HEK293 (cell line): ENCODE results near the gene CXXC5.

Experiments
- BCL11A ChIP-seq: fragments of 450-650 bp; formaldehyde crosslinking; IDR thresholded peaks from 2 replicates; pipeline ENCODE4 v1.5.1; 2016; ENCODE audit warnings: low read depth, missing biosample characterization, missing genetic modification characterization
- BCL11B ChIP-seq: fragments of 450-650 bp; formaldehyde crosslinking; IDR thresholded peaks from 2 replicates; pipeline ENCODE4 v1.5.1; 2016; ENCODE audit warnings: low read depth, missing biosample characterization, missing genetic modification characterization
- GFI1B ChIP-seq: fragments of 450-650 bp; formaldehyde crosslinking; IDR thresholded peaks from 2 replicates; pipeline ENCODE4 v1.5.1; 2016; ENCODE audit warnings: missing biosample characterization, missing genetic modification characterization
- GLIS2 ChIP-seq: fragments of 450-650 bp; formaldehyde crosslinking; IDR thresholded peaks from 2 replicates; pipeline ENCODE4 v1.5.1; 2016; ENCODE audit warnings: missing biosample characterization, missing genetic modification characterization
- KLF16 ChIP-seq: fragments of 450-650 bp; formaldehyde crosslinking; IDR thresholded peaks from 2 replicates; pipeline ENCODE4 v1.5.1; 2017; ENCODE audit warnings: missing biosample characterization, missing genetic modification characterization
- KLF17 ChIP-seq: fragments of 450-650 bp; formaldehyde crosslinking; IDR thresholded peaks from 2 replicates; pipeline ENCODE4 v1.5.1; 2016; ENCODE audit warnings: missing biosample characterization, missing genetic modification characterization
- SALL2 ChIP-seq: fragments of 450-650 bp; formaldehyde crosslinking; IDR thresholded peaks from 2 replicates; pipeline ENCODE4 v1.5.0; 2017; ENCODE audit warnings: missing biosample characterization, mild to moderate bottlenecking, missing genetic modification characterization, borderline replicate concordance
- TCF7L2 ChIP-seq: IDR thresholded peaks from 2 replicates; pipeline ENCODE4 v1.6.1; 2011; ENCODE audit warnings: low read depth, mild to moderate bottlenecking, inconsistent platforms, low read length, moderate library complexity, borderline replicate concordance
- ZBTB44 ChIP-seq: fragments of 450-650 bp; IDR thresholded peaks from 2 replicates; pipeline ENCODE4 v1.5.1; 2018; ENCODE audit warnings: missing biosample characterization, mild to moderate bottlenecking, missing genetic modification characterization
- ZBTB48 ChIP-seq: fragments of 450-650 bp; formaldehyde crosslinking; IDR thresholded peaks from 2 replicates; pipeline ENCODE4 v1.5.1; 2016; ENCODE audit warnings: missing biosample characterization, missing genetic modification characterization
- ZBTB8A ChIP-seq: fragments of 450-650 bp; formaldehyde crosslinking; IDR thresholded peaks from 2 replicates; pipeline ENCODE4 v1.5.1; 2016; ENCODE audit warnings: missing biosample characterization, missing genetic modification characterization
- ZFP37 ChIP-seq: fragments of 450-650 bp; formaldehyde crosslinking; IDR thresholded peaks from 2 replicates; pipeline ENCODE4 v1.5.1; 2016; ENCODE audit warnings: missing biosample characterization, missing genetic modification characterization
- ZIC2 ChIP-seq: fragments of 450-650 bp; formaldehyde crosslinking; IDR thresholded peaks from 2 replicates; pipeline ENCODE4 v1.5.1; 2016; ENCODE audit warnings: missing biosample characterization, missing genetic modification characterization
- ZNF16 ChIP-seq: fragments of 450-650 bp; formaldehyde crosslinking; IDR thresholded peaks from 2 replicates; pipeline ENCODE4 v1.5.1; 2016; ENCODE audit warnings: low read depth, missing biosample characterization, missing genetic modification characterization
- ZNF223 ChIP-seq: fragments of 450-650 bp; formaldehyde crosslinking; IDR thresholded peaks from 2 replicates; pipeline ENCODE4 v1.5.1; 2016; ENCODE audit warnings: missing biosample characterization, missing genetic modification characterization
- ZNF311 ChIP-seq: fragments of 450-650 bp; formaldehyde crosslinking; IDR thresholded peaks from 2 replicates; pipeline ENCODE4 v1.5.1; 2017; ENCODE audit warnings: missing biosample characterization, missing genetic modification characterization, borderline replicate concordance
- ZNF354C ChIP-seq: fragments of 450-650 bp; formaldehyde crosslinking; IDR thresholded peaks from 2 replicates; pipeline ENCODE4 v1.5.1; 2016; ENCODE audit warnings: missing biosample characterization, missing genetic modification characterization, low read depth, borderline replicate concordance
- ZNF391 ChIP-seq: fragments of 450-650 bp; formaldehyde crosslinking; IDR thresholded peaks from 2 replicates; pipeline ENCODE4 v1.5.1; 2016; ENCODE audit warnings: low read depth, missing biosample characterization, missing genetic modification characterization, borderline replicate concordance
- ZNF394 ChIP-seq: fragments of 450-650 bp; formaldehyde crosslinking; IDR thresholded peaks from 2 replicates; pipeline ENCODE4 v1.5.1; 2016; ENCODE audit warnings: missing biosample characterization, missing genetic modification characterization, mild to moderate bottlenecking, moderate library complexity, borderline replicate concordance
- ZNF398 ChIP-seq: fragments of 450-650 bp; formaldehyde crosslinking; IDR thresholded peaks from 2 replicates; pipeline ENCODE4 v1.5.1; 2017; ENCODE audit warnings: missing biosample characterization, missing genetic modification characterization
- ZNF514 ChIP-seq: fragments of 450-650 bp; formaldehyde crosslinking; IDR thresholded peaks from 2 replicates; pipeline ENCODE4 v1.5.1; 2016; ENCODE audit warnings: missing biosample characterization, missing genetic modification characterization
- ZNF530 ChIP-seq: fragments of 450-650 bp; formaldehyde crosslinking; IDR thresholded peaks from 2 replicates; pipeline ENCODE4 v1.5.1; 2016; ENCODE audit warnings: low read depth, missing biosample characterization, missing genetic modification characterization
- ZNF548 ChIP-seq: fragments of 450-650 bp; formaldehyde crosslinking; IDR thresholded peaks from 2 replicates; pipeline ENCODE4 v1.5.1; 2016; ENCODE audit warnings: missing biosample characterization, missing genetic modification characterization
- ZNF610 ChIP-seq: fragments of 450-650 bp; formaldehyde crosslinking; IDR thresholded peaks from 2 replicates; pipeline ENCODE4 v1.5.1; 2016; ENCODE audit warnings: missing biosample characterization, missing genetic modification characterization, borderline replicate concordance
- ZNF624 ChIP-seq: fragments of 450-650 bp; formaldehyde crosslinking; IDR thresholded peaks from 2 replicates; pipeline ENCODE4 v1.5.1; 2017; ENCODE audit warnings: missing biosample characterization, missing genetic modification characterization
- ZNF626 ChIP-seq: fragments of 450-650 bp; sonication (Bioruptor Pico); formaldehyde crosslinking; IDR thresholded peaks from 2 replicates; pipeline ENCODE4 v1.5.1; 2018; ENCODE audit warnings: missing biosample characterization, missing genetic modification characterization, inconsistent platforms
- ZNF670 ChIP-seq: fragments of 450-650 bp; formaldehyde crosslinking; IDR thresholded peaks from 2 replicates; pipeline ENCODE4 v1.5.1; 2016; ENCODE audit warnings: missing biosample characterization, missing genetic modification characterization, low read depth
- ZNF677 ChIP-seq: fragments of 450-650 bp; IDR thresholded peaks from 2 replicates; pipeline ENCODE4 v1.5.0; 2018; ENCODE audit warnings: missing biosample characterization, mild to moderate bottlenecking, missing genetic modification characterization, moderate library complexity
- ZNF704 ChIP-seq: fragments of 450-650 bp; formaldehyde crosslinking; IDR thresholded peaks from 2 replicates; pipeline ENCODE4 v1.5.1; 2016; ENCODE audit warnings: missing biosample characterization, missing genetic modification characterization
- ZNF76 ChIP-seq: fragments of 450-650 bp; formaldehyde crosslinking; IDR thresholded peaks from 2 replicates; pipeline ENCODE4; 2016; ENCODE audit warnings: low read depth, missing biosample characterization, missing genetic modification characterization, borderline replicate concordance
- ZNF843 ChIP-seq: fragments of 450-650 bp; formaldehyde crosslinking; IDR thresholded peaks from 2 replicates; pipeline ENCODE4 v1.5.1; 2016; ENCODE audit warnings: missing biosample characterization, missing genetic modification characterization
- ZSCAN18 ChIP-seq: fragments of 450-650 bp; formaldehyde crosslinking; IDR thresholded peaks from 2 replicates; pipeline ENCODE4 v1.5.1; 2016; ENCODE audit warnings: missing biosample characterization, missing genetic modification characterization

CXXC5 gene

DNA sequence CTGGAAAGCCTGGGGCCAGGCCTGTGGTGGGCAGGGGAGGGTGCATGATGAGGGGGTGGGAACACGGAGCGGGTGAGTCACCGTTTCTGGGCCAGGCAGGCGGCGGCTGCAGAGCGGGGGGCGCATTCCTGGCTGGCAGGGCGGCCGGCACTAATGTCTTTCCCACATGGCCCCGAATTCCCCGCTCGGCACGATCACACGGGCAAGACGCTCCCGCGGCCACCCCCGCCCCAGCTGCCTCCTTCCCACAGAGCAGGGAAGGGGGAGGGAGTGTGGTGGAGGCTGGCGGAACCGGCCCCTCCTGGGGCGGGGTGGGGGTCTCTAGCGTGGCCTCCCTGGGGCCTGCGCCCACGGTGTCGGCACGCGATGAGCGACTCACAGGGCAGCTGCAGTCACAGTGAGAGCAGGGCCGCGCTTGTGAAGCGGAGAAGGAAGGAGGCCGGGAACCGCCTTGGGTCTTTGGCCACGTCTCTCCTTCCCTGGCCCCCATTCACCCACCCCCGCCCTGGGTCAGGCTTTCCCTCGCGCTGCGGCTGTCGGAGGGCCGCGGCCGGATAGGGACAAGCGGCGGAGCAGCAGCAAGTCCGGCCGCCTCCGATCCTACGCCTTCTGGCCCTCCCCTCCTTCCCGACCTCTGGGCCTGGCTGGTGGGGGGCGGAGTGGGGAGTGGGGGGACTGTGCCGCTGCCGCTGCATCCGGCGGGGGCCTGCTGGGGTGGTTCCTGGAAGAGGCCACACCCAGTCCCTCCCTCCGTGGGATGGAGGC, 48.9 kb downstream of the CXXC5 start (continued):
- TF ChIP-seq ZNF16 (tag by site-specific recombination), result no peak
- no peak for TF ChIP-seq SALL2 (tag by site-specific recombination)
- TF ChIP-seq ZNF624, result no peak
- no peak for TF ChIP-seq ZNF394 (tag by site-specific recombination)
- TF ChIP-seq ZBTB48 (tag by site-specific recombination), result no peak
- TF ChIP-seq ZNF670 (tag by site-specific recombination), result no peak
- TF ChIP-seq ZNF530 (tag by site-specific recombination), result no peak
- no peak for TF ChIP-seq ZNF626 (tag by site-specific recombination)
- TF ChIP-seq ZNF548, result peak; percentile 53; the same call in 1 of the 2 replicates
- TF ChIP-seq GLIS2 (tag by site-specific recombination), result peak; percentile 98
- TF ChIP-seq ZNF391 (tag by site-specific recombination), result no peak
- TF ChIP-seq BCL11B (tag by site-specific recombination), result no peak
- no peak for TF ChIP-seq ZFP37 (tag by site-specific recombination)
- no peak for TF ChIP-seq ZNF223 (tag by site-specific recombination)
- peak; percentile 93 for TF ChIP-seq KLF17 (tag by site-specific recombination)
- no peak for TF ChIP-seq ZNF514
- no peak for TF ChIP-seq TCF7L2
- TF ChIP-seq ZSCAN18, result no peak
- no peak for TF ChIP-seq ZNF311 (tag by site-specific recombination)
- no peak for TF ChIP-seq ZNF354C (tag by site-specific recombination)
- TF ChIP-seq ZNF610 (tag by site-specific recombination), result no peak
- TF ChIP-seq ZBTB8A, result peak; percentile 74
- no peak; the same call in none of the 2 replicates for TF ChIP-seq ZNF843 (tag by site-specific recombination)
- no peak for TF ChIP-seq GFI1B (tag by site-specific recombination)
- TF ChIP-seq ZNF704, result no peak
- TF ChIP-seq ZNF398, result peak; percentile 96
- peak; percentile 100 for TF ChIP-seq ZIC2 (tag by site-specific recombination)
- TF ChIP-seq KLF16, result peak; percentile 89
- 0 out of 2 replicates have a peak, but pooled peaks have one; percentile 48 for TF ChIP-seq ZNF76 (tag by site-specific recombination)
- TF ChIP-seq BCL11A (tag by site-specific recombination), result no peak
- TF ChIP-seq ZBTB44 (tag by site-specific recombination), result 0 out of 2 replicates have a peak, but pooled peaks have one; percentile 25
- no peak for TF ChIP-seq ZNF677 (tag by site-specific recombination)
